HL-60/S4 (cell line): Measurements from ENCODE around the gene CLIC1.

Experiments used
- in situ Hi-C: fragments of 300-500 bp; cut with MboI; formaldehyde crosslinking; loops from 2 replicates; pipeline ENCODE4 v1.14.3; 2022; ENCODE audit warnings: low sequenced_read_pairs

CLIC1 gene

DNA sequence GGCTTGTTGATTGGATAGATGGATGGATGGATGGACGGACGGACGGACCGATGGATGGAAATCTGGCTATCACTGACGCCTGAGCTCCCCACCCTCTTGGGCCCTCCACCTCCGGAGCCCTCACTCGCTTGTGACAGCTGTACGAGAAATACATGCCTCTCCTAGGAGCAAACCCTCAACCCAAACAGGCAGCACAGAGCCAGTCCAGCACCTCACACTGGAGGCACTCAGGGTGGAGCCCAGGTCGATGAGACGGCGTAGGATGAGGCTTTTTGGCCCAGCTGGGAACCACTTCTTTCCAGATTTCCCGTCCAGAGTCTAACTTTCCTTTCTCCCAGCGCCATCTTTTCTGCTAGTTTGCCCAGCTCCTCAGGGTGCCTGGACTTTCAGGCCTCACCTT is 52.7 kb downstream of the CLIC1 start:
- in situ Hi-C loops: no loop called here

DNA sequence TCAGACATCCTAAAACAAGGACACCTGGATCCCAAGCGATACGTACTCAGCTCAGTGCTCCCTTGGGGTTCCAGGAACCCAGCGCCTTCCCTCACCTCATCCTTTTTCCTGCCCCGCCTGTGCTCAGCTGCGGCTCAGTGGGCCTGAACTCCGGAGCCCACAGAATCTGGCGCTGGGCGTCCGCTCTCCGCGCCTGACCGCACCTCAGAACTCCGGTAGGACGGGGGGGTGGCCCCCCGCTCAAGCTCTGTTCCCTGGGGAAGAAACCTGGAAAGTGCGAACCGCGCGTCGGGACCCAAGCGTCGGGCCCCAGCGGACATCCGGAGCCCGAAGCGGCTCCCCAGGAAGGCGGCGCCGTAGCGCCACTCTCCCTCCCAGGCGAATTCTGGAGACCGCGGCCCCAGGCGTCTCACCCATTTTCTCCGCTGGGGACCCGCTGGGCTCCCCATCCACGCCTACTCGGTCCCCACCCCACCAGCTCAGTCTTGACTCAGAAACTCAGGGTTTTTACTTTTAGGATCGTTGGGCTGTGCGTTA is 55.1 kb downstream of the CLIC1 start:
- in situ Hi-C loops: no loop called here
